GM06990 (cell line): Measurements from ENCODE around the gene PLCB2.

Source experiments
- DNase-seq: peaks from one replicate; pipeline ENCODE4 v3.0.0-alpha.2; 2011; ENCODE audit not compliant: insufficient read length; ENCODE audit errors: extremely low read depth
- H3K27me3 ChIP-seq: replicated peaks from 2 replicates; pipeline ENCODE4 v1.6.0; 2011; ENCODE audit warnings: low read length; ENCODE audit not compliant: control insufficient read depth, insufficient read depth
- H3K36me3 ChIP-seq: 2 replicates; pipeline ENCODE4 v1.5.1; 2011; ENCODE audit warnings: low read length; ENCODE audit not compliant: control insufficient read depth, insufficient read depth
- H3K4me3 ChIP-seq: replicated peaks from 2 replicates; pipeline ENCODE4 v1.5.1; 2011; ENCODE audit warnings: low read depth, mild to moderate bottlenecking, control low read depth, low read length
- CTCF ChIP-seq: IDR thresholded peaks from 2 replicates; pipeline ENCODE4 v1.5.1; 2011; ENCODE audit warnings: low read length, control low read depth, mild to moderate bottlenecking, inconsistent platforms; ENCODE audit not compliant: insufficient read depth, poor library complexity, severe bottlenecking

The PLCB2 gene

GRCh38 chr15:40245666-40246450, 61.9 kb downstream of the PLCB2 start:
- no peak for DNase-seq

GRCh38 chr15:40244961-40245523, 62.7 kb downstream of the PLCB2 start:
- no peaks in the 10 kb centered on the region for H3K27me3 ChIP-seq
- no peak for TF ChIP-seq CTCF
- H3K36me3 ChIP-seq = no peaks in the 10 kb centered on the region
- no peak overlapping the region for H3K4me3 ChIP-seq
- DNase-seq = no peak

More at GRCh38 chr15:40245666-40246450, 61.9 kb downstream of the PLCB2 start:
- H3K36me3 ChIP-seq = no peaks in the 10 kb centered on the region
- TF ChIP-seq CTCF = no peak
- no peaks in the 10 kb centered on the region for H3K27me3 ChIP-seq
- no peak overlapping the region for H3K4me3 ChIP-seq

GRCh38 chr15:40243126-40243810, 64.5 kb downstream of the PLCB2 start:
- DNase-seq = no peak
- no peak for TF ChIP-seq CTCF
- H3K36me3 ChIP-seq = no peaks in the 10 kb centered on the region
- H3K4me3 ChIP-seq = no peak overlapping the region
- H3K27me3 ChIP-seq = no peaks in the 10 kb centered on the region

GRCh38 chr15:40242601-40243000, 65.1 kb downstream of the PLCB2 start:
- no peak for TF ChIP-seq CTCF
- Histone ChIP-seq H3K27me3 (no peaks in the 10 kb centered on the region), H3K36me3 (no peaks in the 10 kb centered on the region), H3K4me3 (no peak overlapping the region)
- no peak for DNase-seq

- Histone ChIP-seq H3K36me3 (no peaks in the 10 kb centered on the region), H3K4me3 (no peak overlapping the region), H3K27me3 (no peaks in the 10 kb centered on the region)
- TF ChIP-seq CTCF = no peak
- no peak for DNase-seq
Measured at GRCh38 chr15:40242213-40242599, 65.5 kb downstream of the PLCB2 start.
